Prostate gland (tissue), 2 donors: ENCODE results near the gene CIROP. TPM values are rescaled to one million over a fixed set of nuclear protein-coding genes. Genes with fewer than 3 reads are reported as not detected.
A peak's percentile ranks its signal among the peaks of the same experiment; 100 is the strongest.

Experiments used
- DNase-seq: peaks from one replicate; pipeline ENCODE4 v3.0.0-alpha.2; 2019; ENCODE audit warnings: low spot score
- H3K27ac ChIP-seq, 2 donors: fragments of 200-600 bp; sonication (generic); 2 replicates each; pipeline ENCODE4 v1.5.1; 2017 to 2019
- H3K27me3 ChIP-seq: fragments of 200-600 bp; sonication (generic); replicated peaks from 2 replicates; pipeline ENCODE4 v1.5.1; 2019; ENCODE audit not compliant: insufficient read depth
- H3K36me3 ChIP-seq, 2 donors: fragments of 200-600 bp; sonication (generic); 1 replicate in 1 of 2; 2 replicates in 1 of 2; pipeline versions ENCODE4 v1.5.1 to v1.8.1; 2017 to 2019
- H3K4me1 ChIP-seq: fragments of 200-600 bp; sonication (generic); replicated peaks from 2 replicates; pipeline ENCODE4 v1.5.1; 2019
- H3K4me3 ChIP-seq, 2 donors: fragments of 200-600 bp; sonication (generic); 2 replicates each; pipeline ENCODE4 v1.5.1; 2017 to 2019
- H3K9me3 ChIP-seq: fragments of 200-600 bp; sonication (generic); 2 replicates; pipeline ENCODE4 v1.5.1; 2017
- POLR2A ChIP-seq: fragments of 450-650 bp; IDR thresholded peaks from one replicate; pipeline ENCODE4 v1.6.1; 2016; ENCODE audit warnings: antibody characterized with exemption, mild to moderate bottlenecking
- POLR2AphosphoS5 ChIP-seq: sonication (generic); formaldehyde crosslinking; IDR thresholded peaks from one replicate; pipeline ENCODE4 v1.6.1; 2017; ENCODE audit warnings: antibody characterized with exemption
- WGBS: methylation state at CpG from one replicate; pipeline ENCODE4 v1.1.5; 2018; 5-methylcytosine and 5-hydroxymethylcytosine counted together
- intact Hi-C: fragments of 100-400 bp; cut with DNase I; formaldehyde crosslinking; loops from one replicate; pipeline ENCODE4 v1.14.2; 2022
- total RNA-seq, 2 donors: library from RNA; depleted of rRNA; stranded (reverse); fragments of >200 nt; gene quantifications; one replicate each; pipeline ENCODE4 v1.1.0, GENCODE V29; 2016
- TF ChIP-seq, protein P1 (sequence below), 4 experiments: fragments of 200-600 bp in 2 of 4; fragments of 450-650 bp in 2 of 4; sonication (generic) in 2 of 4; IDR thresholded peaks; 1 replicate in 3 of 4; 2 replicates in 1 of 4; pipeline ENCODE4 v1.5.1; 2016 to 2019; ENCODE audit warnings: antibody characterized with exemption in 4 of 4, mild to moderate bottlenecking in 2 of 4, moderate library complexity in 2 of 4

The CIROP gene
- total RNA-seq, 2 donors from 2014 or later = not detected

DNA sequence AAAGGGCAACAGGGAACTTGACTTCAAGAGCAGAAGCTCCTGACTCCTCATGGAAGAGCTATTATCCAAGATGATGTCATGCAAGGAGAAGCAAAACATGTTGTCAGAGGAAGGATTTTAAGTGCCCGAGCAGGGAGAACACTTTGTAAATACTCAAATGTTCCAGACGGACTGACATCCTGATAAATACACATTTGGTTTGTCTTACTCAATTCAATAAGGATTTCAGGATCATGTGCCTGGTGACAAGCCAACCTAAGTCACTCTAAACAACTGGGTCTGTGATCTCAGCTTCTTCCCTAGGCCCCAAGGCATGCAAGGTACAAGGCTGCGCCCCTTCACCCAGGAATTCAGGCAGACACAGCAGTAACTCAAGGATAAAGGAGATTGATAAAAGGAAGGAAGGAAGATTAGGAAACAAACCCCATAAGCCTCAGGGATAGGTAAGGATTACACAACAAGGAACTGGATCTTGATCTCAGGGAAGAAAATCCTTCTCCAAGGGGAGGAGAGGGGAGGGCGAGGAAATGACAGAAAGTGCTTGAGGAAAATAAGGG is 41.1 kb upstream of the CIROP start:
- H3K9me3 ChIP-seq = no peaks in the 10 kb centered on the region
- intact Hi-C loops = no loop called here
- peak overlapping the region; percentile 74 to 77 for H3K27ac ChIP-seq
- 65% methylated on average over 4 of the region's 4 CpGs for WGBS
- TF ChIP-seq POLR2A (no peak), POLR2AphosphoS5 (peak; percentile 80)
- TF ChIP-seq, protein P1, sequence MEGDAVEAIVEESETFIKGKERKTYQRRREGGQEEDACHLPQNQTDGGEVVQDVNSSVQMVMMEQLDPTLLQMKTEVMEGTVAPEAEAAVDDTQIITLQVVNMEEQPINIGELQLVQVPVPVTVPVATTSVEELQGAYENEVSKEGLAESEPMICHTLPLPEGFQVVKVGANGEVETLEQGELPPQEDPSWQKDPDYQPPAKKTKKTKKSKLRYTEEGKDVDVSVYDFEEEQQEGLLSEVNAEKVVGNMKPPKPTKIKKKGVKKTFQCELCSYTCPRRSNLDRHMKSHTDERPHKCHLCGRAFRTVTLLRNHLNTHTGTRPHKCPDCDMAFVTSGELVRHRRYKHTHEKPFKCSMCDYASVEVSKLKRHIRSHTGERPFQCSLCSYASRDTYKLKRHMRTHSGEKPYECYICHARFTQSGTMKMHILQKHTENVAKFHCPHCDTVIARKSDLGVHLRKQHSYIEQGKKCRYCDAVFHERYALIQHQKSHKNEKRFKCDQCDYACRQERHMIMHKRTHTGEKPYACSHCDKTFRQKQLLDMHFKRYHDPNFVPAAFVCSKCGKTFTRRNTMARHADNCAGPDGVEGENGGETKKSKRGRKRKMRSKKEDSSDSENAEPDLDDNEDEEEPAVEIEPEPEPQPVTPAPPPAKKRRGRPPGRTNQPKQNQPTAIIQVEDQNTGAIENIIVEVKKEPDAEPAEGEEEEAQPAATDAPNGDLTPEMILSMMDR (IDR thresholded peaks at IDR 0.05) = no peak
- H3K27me3 ChIP-seq = no peaks in the 10 kb centered on the region
- peaks cover 0 to 2% of the 10 kb centered on the region in 2 donors for H3K36me3 ChIP-seq
- DNase-seq = peak; percentile 55
- no peak overlapping the region for H3K4me3 ChIP-seq
- no peaks in the 10 kb centered on the region for H3K4me1 ChIP-seq

DNA sequence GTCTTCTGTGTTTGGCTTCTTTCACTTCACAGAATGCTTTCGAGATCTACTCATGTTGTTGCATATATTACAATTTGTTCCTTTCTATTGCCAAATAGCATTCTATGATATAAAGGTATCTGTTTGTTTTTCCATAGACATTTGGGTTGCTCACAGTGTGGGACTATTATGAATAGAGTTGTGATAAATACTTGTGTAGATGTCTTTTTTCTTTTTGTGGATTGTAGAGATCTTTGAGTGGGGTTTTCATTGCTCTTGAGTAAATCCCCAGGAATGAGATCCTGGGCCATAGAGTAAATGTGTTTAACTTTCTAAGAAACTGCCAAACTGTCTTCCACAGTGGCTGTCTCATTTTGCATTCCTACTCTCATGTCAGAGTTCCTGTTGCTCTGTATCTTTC is 39.1 kb upstream of the CIROP start:
- WGBS = 15% methylated on average over 1 of the region's 1 CpG
- TF ChIP-seq, protein P1 (IDR thresholded peaks at IDR 0.05) = no peak
- TF ChIP-seq POLR2AphosphoS5 (no peak), POLR2A (no peak)
- H3K27ac ChIP-seq = peak overlapping the region in 1 of 2 donors; percentile 47
- intact Hi-C loops = loop anchor here (5.0 kb wide), 1 partner anchor 38 kb away; the partner anchor contains the start of gene SLC7A8
- H3K36me3 ChIP-seq = peaks cover 3 to 13% of the 10 kb centered on the region in 2 donors
- no peak overlapping the region for H3K4me3 ChIP-seq
- H3K4me1 ChIP-seq = no peaks in the 10 kb centered on the region
- H3K27me3 ChIP-seq = no peaks in the 10 kb centered on the region
- H3K9me3 ChIP-seq = no peaks in the 10 kb centered on the region
- no peak for DNase-seq

DNA sequence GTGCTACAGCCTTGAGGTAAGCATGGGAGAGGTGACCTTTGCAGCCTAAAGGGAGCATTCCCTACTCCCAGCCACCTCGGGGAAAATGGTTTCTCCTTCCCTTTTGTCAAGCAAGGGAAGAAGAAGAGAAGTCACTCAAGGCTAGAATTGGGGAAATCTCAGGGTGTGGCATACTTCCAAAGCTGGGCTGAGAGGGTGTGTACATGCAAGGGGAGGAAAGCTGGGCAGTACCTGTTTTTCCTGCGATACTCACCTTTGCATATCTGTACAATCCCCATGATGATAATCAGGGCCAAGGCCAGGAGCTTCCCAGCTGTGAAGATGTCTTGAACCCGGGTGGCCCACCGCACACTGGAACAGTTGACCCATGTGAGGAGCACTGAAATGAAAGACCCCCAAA is 38.0 kb upstream of the CIROP start:
- TF ChIP-seq, protein P1 (IDR thresholded peaks at IDR 0.05) = no peak
- no peak for TF ChIP-seq POLR2AphosphoS5
- H3K27me3 ChIP-seq = no peaks in the 10 kb centered on the region
- peaks cover 3 to 13% of the 10 kb centered on the region in 2 donors for H3K36me3 ChIP-seq
- no peaks in the 10 kb centered on the region for H3K4me1 ChIP-seq
- H3K9me3 ChIP-seq = no peaks in the 10 kb centered on the region
- intact Hi-C loops = loop anchor here (5.0 kb wide), 1 partner anchor 39 kb away; the partner anchor contains the start of gene SLC7A8
- H3K4me3 ChIP-seq = no peak overlapping the region
- WGBS = 84% methylated on average over 4 of the region's 4 CpGs
- H3K27ac ChIP-seq = peak overlapping the region; percentile 43 to 47
- no peak for DNase-seq

DNA sequence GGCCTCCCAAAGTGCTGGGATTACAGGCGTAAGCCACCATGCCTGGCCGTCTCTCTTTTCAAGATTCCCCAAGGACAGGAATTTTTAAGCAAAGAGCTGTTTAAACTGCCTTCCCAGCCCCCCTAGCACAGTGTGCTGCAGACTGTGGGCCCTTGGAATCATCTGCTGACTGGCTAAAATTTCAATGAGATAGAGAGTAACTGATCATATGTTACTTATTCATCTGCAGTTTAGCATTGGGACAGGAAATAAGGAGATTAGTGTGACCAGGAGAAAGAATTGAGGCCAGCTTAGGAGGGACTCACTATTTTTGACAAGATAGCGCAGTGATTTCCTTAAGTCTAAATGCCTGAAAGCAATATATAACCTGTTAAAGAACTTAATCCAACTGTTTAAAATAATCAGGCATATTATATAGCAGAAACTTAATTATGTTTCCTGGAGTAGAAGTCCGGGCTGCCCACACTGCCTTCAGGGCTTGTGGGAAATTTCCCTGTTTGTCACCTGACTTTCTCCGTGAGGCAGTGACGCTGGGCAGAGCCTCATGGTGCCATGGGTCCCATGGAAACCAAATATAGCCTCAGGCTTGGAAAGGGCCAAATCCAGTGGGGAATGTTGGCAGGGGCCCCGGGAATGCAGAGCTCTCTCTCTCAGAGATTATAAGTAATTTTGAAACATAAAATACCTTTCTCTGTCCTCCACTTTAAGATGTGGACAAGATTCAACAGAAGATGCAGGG is 37.1 kb upstream of the CIROP start:
- Histone ChIP-seq H3K4me1 (no peaks in the 10 kb centered on the region), H3K27ac (peak overlapping the region; percentile 43 to 47), H3K36me3 (peaks cover 3 to 13% of the 10 kb centered on the region in 2 donors), H3K27me3 (no peaks in the 10 kb centered on the region), H3K4me3 (no peak overlapping the region), H3K9me3 (no peaks in the 10 kb centered on the region)
- TF ChIP-seq, protein P1 (IDR thresholded peaks at IDR 0.05) = no peak
- TF ChIP-seq POLR2AphosphoS5 = peak; percentile 82
- WGBS = 52% methylated on average over 7 of the region's 7 CpGs
- DNase-seq = peak; percentile 69
- intact Hi-C loops = loop anchor here (5.0 kb wide), 1 partner anchor 40 kb away; the partner anchor contains the start of gene SLC7A8
